Measurements from ENCODE around the gene ACMSD.

ACMSD gene

DNA sequence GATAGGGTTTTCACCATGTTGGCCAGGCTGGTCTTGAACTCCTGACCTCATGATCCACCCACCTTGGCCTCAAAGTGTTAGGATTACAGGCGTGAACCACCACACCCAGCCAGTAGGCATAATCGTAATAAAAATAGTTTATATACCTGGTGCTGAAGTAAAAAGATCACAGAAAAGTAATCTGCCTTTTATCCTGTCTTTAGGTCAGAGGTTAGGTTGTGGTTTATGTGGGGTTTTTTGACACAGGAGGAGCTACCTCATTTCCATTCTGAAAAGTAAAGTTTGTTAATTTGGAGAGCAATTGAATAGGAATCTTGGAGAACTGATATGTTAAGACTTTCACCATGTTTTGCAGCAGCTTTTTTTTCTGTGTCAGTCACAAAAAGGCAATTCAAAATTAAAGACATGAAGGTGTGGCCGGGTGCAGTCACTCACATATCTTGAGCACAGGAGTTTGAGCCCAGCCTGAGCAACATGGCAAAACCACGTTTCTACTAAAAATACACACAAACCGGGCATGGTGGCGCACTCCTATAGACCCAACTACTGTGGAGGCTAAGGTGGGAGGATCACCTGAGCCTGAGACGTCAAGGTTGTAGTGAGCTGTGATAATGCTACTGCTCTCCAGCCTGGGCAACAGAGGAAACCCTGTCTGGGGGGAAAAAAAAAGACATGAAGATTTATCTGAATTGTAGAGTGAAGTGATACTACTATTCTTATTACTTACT, 111.7 kb downstream of the ACMSD start:
- DNase-seq (ENCODE audit: low read depth, low spot score): no peak

DNA sequence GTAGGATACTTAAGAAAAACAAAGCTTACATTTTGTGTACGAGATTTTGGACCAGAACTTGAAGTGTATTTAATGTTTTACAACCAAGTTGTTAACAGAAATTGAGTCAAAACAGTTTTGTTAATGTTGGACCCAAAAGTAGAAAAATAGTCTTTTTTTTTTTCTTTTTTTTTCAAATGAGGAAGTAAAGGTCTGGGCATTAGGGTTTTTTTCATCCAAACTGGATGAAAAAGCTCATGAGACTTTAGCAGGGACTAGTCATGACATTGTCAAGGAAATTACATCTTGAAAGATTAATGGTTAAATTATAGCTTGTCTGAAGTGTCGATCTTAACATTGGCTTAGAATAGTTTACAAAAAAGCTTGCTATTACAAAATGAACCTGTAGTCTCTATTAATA, 112.5 kb downstream of the ACMSD start:
- DNase-seq (ENCODE audit: low read depth, low spot score): no peak

Measured in iPS DF 19.7 (cell line).